HepG2 (cell line): ENCODE data around the gene MPP1.

Source experiments
- ARNT ChIP-seq: fragments of 450-650 bp; IDR thresholded peaks from 2 replicates; pipeline ENCODE4 v1.6.1; 2017
- HMG20B ChIP-seq: conservative IDR thresholded peaks from 2 replicates; pipeline ENCODE4 v1.6.1; 2016; ENCODE audit warnings: missing genetic modification reagents, missing compliant biosample characterization
- KAT7 ChIP-seq: IDR thresholded peaks from 2 replicates; pipeline ENCODE4 v1.6.1; 2018; ENCODE audit warnings: borderline replicate concordance, missing compliant biosample characterization
- MLX ChIP-seq: IDR thresholded peaks from 2 replicates; pipeline ENCODE4 v1.6.1; 2016
- POLR2A ChIP-seq, 2 experiments: IDR thresholded peaks; 2 replicates each; pipeline ENCODE4 v1.6.1; 2011; ENCODE audit warnings: low read depth in 2 of 2, low read length in 2 of 2, mild to moderate bottlenecking in 1 of 2, moderate library complexity in 1 of 2; ENCODE audit not compliant: insufficient read depth in 1 of 2
- RFX3 ChIP-seq: IDR thresholded peaks from 2 replicates; pipeline ENCODE4 v1.6.1; 2016; ENCODE audit warnings: missing biosample characterization, missing genetic modification reagents
- ZBTB1 ChIP-seq: sonication (generic); formaldehyde crosslinking; IDR thresholded peaks from 2 replicates; pipeline ENCODE4 v1.4.0; 2020; ENCODE audit warnings: missing genetic modification reagents, borderline replicate concordance
- ZNF101 ChIP-seq: sonication (generic); formaldehyde crosslinking; IDR thresholded peaks from 2 replicates; pipeline ENCODE4 v1.4.0; 2020; ENCODE audit warnings: mild to moderate bottlenecking, low read depth, missing genetic modification reagents, borderline replicate concordance
- ZNF17 ChIP-seq: sonication (generic); formaldehyde crosslinking; IDR thresholded peaks from 2 replicates; pipeline ENCODE4 v1.5.0; 2020; ENCODE audit warnings: mild to moderate bottlenecking, missing genetic modification reagents
- ZNF207 ChIP-seq: fragments of 450-650 bp; IDR thresholded peaks from 2 replicates; pipeline ENCODE4 v1.6.1; 2016; ENCODE audit warnings: antibody characterized with exemption, borderline replicate concordance
- TF ChIP-seq, protein P1 (sequence below): sonication (generic); formaldehyde crosslinking; IDR thresholded peaks from 2 replicates; pipeline ENCODE4 v1.5.0; 2020; ENCODE audit warnings: mild to moderate bottlenecking, missing genetic modification reagents, moderate library complexity

DNA sequence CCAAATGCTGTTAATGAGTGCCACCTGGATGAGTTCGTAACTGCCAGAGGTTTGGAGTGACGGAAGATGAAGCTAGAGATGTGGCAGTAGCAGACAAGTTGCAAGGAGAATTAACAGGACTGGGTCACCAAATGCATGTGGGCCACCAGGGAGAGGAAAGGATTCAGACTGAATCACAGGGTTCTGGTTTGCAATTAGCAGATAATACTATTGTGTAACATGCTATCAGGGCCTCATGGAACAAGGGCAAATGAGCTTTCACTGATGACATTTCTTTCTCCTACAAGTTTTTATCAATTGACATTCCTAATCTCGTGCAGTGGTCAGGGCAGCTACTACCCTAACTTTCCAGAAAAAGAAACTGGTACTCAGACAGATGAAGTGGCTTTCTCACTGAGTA is 75.8 kb downstream of the MPP1 start:
- no peak for TF ChIP-seq ZBTB1
- no peak for TF ChIP-seq MLX (CRISPR knock-in tag)
- TF ChIP-seq ZNF207, result no peak
- no peak for TF ChIP-seq ZNF101
- TF ChIP-seq POLR2A (IDR thresholded peaks at IDR 0.05; ENCODE audit: insufficient read depth in 1 of 2, low read depth in 2 of 2, low read length in 2 of 2), result no peak
- TF ChIP-seq, protein P1, sequence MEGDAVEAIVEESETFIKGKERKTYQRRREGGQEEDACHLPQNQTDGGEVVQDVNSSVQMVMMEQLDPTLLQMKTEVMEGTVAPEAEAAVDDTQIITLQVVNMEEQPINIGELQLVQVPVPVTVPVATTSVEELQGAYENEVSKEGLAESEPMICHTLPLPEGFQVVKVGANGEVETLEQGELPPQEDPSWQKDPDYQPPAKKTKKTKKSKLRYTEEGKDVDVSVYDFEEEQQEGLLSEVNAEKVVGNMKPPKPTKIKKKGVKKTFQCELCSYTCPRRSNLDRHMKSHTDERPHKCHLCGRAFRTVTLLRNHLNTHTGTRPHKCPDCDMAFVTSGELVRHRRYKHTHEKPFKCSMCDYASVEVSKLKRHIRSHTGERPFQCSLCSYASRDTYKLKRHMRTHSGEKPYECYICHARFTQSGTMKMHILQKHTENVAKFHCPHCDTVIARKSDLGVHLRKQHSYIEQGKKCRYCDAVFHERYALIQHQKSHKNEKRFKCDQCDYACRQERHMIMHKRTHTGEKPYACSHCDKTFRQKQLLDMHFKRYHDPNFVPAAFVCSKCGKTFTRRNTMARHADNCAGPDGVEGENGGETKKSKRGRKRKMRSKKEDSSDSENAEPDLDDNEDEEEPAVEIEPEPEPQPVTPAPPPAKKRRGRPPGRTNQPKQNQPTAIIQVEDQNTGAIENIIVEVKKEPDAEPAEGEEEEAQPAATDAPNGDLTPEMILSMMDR (CRISPR knock-in tag), result no peak
- no peak for TF ChIP-seq ARNT
- TF ChIP-seq ZNF17 (CRISPR knock-in tag), result no peak
- TF ChIP-seq RFX3 (CRISPR knock-in tag), result no peak
- no peak for TF ChIP-seq KAT7
- no peak for TF ChIP-seq HMG20B (CRISPR knock-in tag)
